CD4-positive, alpha-beta memory T cell (primary cell): Measurements from ENCODE around the gene C20orf204. TPM values are rescaled to one million over a fixed set of nuclear protein-coding genes. Genes with fewer than 3 reads are reported as not detected.
"Not testable (repeated sequence)": the region's sequence is repeated elsewhere in the genome, so short reads cannot be mapped to it uniquely, and the experiment has no call there.

Experiments
- CTCF ChIA-PET: fragments of 350-600 bp; sonication (Branson Sonifier 250); formaldehyde crosslinking; loops from one replicate; lab custom pipeline; 2021; ENCODE audit warnings: inconsistent platforms; ENCODE audit not compliant: partially characterized antibody; lab: Charles Lee
- POLR2A ChIA-PET: fragments of 350-600 bp; sonication (Branson Sonifier 250); formaldehyde crosslinking; loops from one replicate; lab custom pipeline; 2021; ENCODE audit not compliant: partially characterized antibody; lab: Charles Lee
- DNase-seq, 5 donors: peaks; one replicate each; pipeline versions ENCODE4 v3.0.0 to v3.0.0-alpha.2; 2020 to 2022; ENCODE audit warnings: mixed read lengths in 1 of 5
- H3K27ac ChIP-seq: one replicate; pipeline ENCODE4 v1.7.0; 2013; ENCODE audit warnings: low read depth, low read length
- H3K27me3 ChIP-seq: 2 replicates; pipeline ENCODE4 v1.7.0; 2013; ENCODE audit warnings: mild to moderate bottlenecking, low read length, moderate library complexity; ENCODE audit not compliant: insufficient read depth
- H3K36me3 ChIP-seq: 2 replicates; pipeline ENCODE4 v1.7.0; 2013; ENCODE audit warnings: mild to moderate bottlenecking, low read length, moderate library complexity; ENCODE audit not compliant: insufficient read depth
- H3K4me1 ChIP-seq: 2 replicates; pipeline ENCODE4 v1.7.0; 2013; ENCODE audit warnings: mild to moderate bottlenecking, low read length, moderate library complexity; ENCODE audit not compliant: insufficient read depth
- H3K4me3 ChIP-seq, 2 donors: one replicate each; pipeline ENCODE4 v1.7.0; 2013; ENCODE audit warnings: low read length in 2 of 2, mild to moderate bottlenecking in 1 of 2
- H3K9me3 ChIP-seq, 2 donors: one replicate each; pipeline ENCODE4 v1.7.0; 2013; ENCODE audit warnings: low read length in 2 of 2, control low read depth in 1 of 2; ENCODE audit not compliant: control insufficient read depth in 1 of 2
- H3K27ac Mint-ChIP-seq, 7 donors: one replicate each; pipeline ENCODE4 v1.8.0; 2020 to 2021; ENCODE audit warnings: mixed read lengths in 7 of 7, mild to moderate bottlenecking in 6 of 7, inconsistent platforms in 3 of 7, moderate library complexity in 3 of 7
- H3K27me3 Mint-ChIP-seq, 2 donors: one replicate each; pipeline ENCODE4 v1.8.0; 2020 to 2021; ENCODE audit warnings: mixed read lengths in 2 of 2
- H3K36me3 Mint-ChIP-seq, 2 donors: one replicate each; pipeline ENCODE4 v1.8.0; 2020 to 2021; ENCODE audit warnings: mixed read lengths in 2 of 2, inconsistent platforms in 1 of 2, mild to moderate bottlenecking in 1 of 2
- H3K4me1 Mint-ChIP-seq, 4 donors: one replicate each; pipeline ENCODE4 v1.8.0; 2020 to 2021; ENCODE audit warnings: mixed read lengths in 4 of 4, mild to moderate bottlenecking in 1 of 4
- H3K4me3 Mint-ChIP-seq, 8 donors: one replicate each; pipeline ENCODE4 v1.8.0; 2020 to 2021; ENCODE audit warnings: mixed read lengths in 8 of 8, mild to moderate bottlenecking in 7 of 8, moderate library complexity in 6 of 8, inconsistent platforms in 3 of 8
- H3K9me3 Mint-ChIP-seq, 8 donors: one replicate each; pipeline ENCODE4 v1.8.0; 2020 to 2021; ENCODE audit warnings: mixed read lengths in 8 of 8, mild to moderate bottlenecking in 5 of 8, inconsistent platforms in 3 of 8, moderate library complexity in 1 of 8
- intact Hi-C: fragments of 100-400 bp; cut with micrococcal nuclease; formaldehyde crosslinking; loops from one replicate; pipeline ENCODE4 v1.15.1; 2023
- polyA plus RNA-seq, 2 donors: library from polyadenylated mRNA; unstranded; fragments of 300-500 nt; fragmentation: Illumina TruSeq; gene quantifications; one replicate each; pipeline ENCODE4 v1.2.3, GENCODE V29; 2021
- total RNA-seq, 2 experiments: library from RNA; stranded (reverse); gene quantifications; one replicate each; pipeline ENCODE4 v1.2.3, GENCODE V29; 2021

The C20orf204 gene
- total and polyA plus RNA-seq, 4 experiments from 2014 or later, result 0.22 to 4.1 (median 3.7) TPM; not detected in 1

DNA sequence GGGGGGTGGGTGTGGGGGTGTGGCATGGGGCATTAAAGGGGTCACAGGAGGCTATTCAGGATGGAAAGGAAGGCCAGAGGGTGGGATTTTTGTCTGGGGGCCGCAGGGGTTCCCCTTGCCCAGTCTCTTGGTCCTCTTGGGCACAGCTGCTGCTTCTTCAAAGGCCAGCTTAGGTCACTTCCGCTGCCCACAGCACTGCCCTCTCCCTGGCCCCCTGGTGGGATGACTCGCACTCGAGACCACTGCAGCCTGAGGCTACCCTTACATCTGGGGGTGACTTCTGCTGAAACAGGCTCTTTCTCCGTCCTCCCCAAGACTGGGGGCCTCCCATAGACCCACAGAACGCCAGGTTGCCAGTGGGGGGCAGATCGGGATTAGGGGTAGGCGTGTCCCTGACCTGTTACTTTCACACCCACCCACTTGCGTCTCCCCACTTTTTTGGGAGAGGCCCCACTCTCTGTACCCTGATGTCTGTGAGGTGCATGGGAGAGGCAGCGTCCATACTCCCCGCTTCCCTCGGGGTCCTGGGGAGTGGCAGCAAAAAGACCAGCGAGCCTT is 46.9 kb downstream of the C20orf204 start:
- CTCF ChIA-PET, result interaction anchor here (1.1 to 5.2 kb wide), 7 partner anchors 10 to 102 kb away, joined by 3 to 73 read pairs (median 6); partner anchors contain the start of gene PRPF6
- no peaks in the 10 kb centered on the region for H3K27me3 Mint-ChIP-seq
- Histone ChIP-seq H3K4me3 (peak overlapping the region in 1 of 2 donors; percentile 29), H3K9me3 (no peaks in the 10 kb centered on the region), H3K36me3 (no peaks in the 10 kb centered on the region), H3K27ac (no peak overlapping the region), H3K27me3 (no peaks in the 10 kb centered on the region), H3K4me1 (peaks cover 26% of the 10 kb centered on the region)
- H3K4me3 Mint-ChIP-seq, result peak overlapping the region; percentile 68 to 81 (median 76)
- H3K4me1 Mint-ChIP-seq, result peaks cover 11 to 46% (median 27%) of the 10 kb centered on the region in 4 donors
- intact Hi-C loops, result loop anchor here (1.0 kb wide), 2 partner anchors 37 to 44 kb away; no protein-coding TSS in a partner anchor
- DNase-seq, result peak in 1 of 5 donors; percentile 26
- H3K27ac Mint-ChIP-seq, result peak overlapping the region in 2 of 7 donors; percentile 35 to 89
- peaks cover 0 to 11% (median 0%) of the 10 kb centered on the region in 8 donors for H3K9me3 Mint-ChIP-seq
- H3K36me3 Mint-ChIP-seq, result peaks cover 0 to 5% of the 10 kb centered on the region in 2 donors
- POLR2A ChIA-PET, result interaction anchor here (0.5 to 1.9 kb wide), 8 partner anchors 14 to 192 kb away, joined by 3 to 13 read pairs (median 4); partner anchors contain the start of gene PRPF6

DNA sequence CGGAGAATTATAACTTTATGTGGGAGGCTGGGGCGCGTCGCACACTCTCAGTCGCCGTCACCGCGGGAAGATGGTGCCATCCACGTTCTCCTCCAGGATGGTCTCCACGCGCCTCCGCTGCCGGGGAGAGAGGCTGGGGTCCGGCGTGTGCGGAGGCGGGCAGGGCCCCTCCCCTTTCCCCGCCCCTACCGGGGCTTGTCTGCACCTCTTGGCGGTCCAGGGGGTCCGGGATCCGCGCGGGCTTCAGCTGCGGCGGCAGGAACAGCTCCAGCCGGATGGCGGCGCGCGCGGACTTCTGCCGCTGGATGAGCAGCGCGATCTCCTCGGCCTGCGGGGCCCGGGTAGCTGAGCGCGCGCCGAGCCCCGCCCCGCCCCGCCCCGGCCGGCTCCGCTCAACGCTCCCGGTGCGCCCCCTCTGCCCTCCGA is 47.4 kb downstream of the C20orf204 start:
- H3K4me3 ChIP-seq, result peak overlapping the region; percentile 29 to 51
- Mint-ChIP-seq H3K4me1 (peaks cover 11 to 44% (median 27%) of the 10 kb centered on the region in 4 donors), H3K27me3 (no peaks in the 10 kb centered on the region), H3K4me3 (peak overlapping the region; percentile 68 to 81 (median 76)), H3K36me3 (peaks cover 0 to 3% of the 10 kb centered on the region in 2 donors), H3K9me3 (peaks cover 0 to 14% (median 3%) of the 10 kb centered on the region in 8 donors), H3K27ac (peak overlapping the region in 3 of 7 donors; percentile 35 to 89 (median 74))
- peaks cover 26% of the 10 kb centered on the region for H3K4me1 ChIP-seq
- POLR2A ChIA-PET, result interaction anchor here (1.2 to 1.9 kb wide), 8 partner anchors 11 to 173 kb away, joined by 3 to 13 read pairs (median 6); partner anchors contain the start of genes PRPF6 and TCEA2
- DNase-seq, result peak; percentile 50 to 64 (median 60)
- H3K27ac ChIP-seq, result no peak overlapping the region
- intact Hi-C loops, result loop anchor here (1.0 kb wide), 2 partner anchors 37 to 44 kb away; no protein-coding TSS in a partner anchor
- no peaks in the 10 kb centered on the region for H3K27me3 ChIP-seq
- CTCF ChIA-PET, result interaction anchor here (0.9 to 5.2 kb wide), 9 partner anchors 10 to 179 kb away, joined by 3 to 73 read pairs (median 4); partner anchors contain the start of gene PRPF6
- H3K36me3 ChIP-seq, result no peaks in the 10 kb centered on the region
- H3K9me3 ChIP-seq, result no peaks in the 10 kb centered on the region

DNA sequence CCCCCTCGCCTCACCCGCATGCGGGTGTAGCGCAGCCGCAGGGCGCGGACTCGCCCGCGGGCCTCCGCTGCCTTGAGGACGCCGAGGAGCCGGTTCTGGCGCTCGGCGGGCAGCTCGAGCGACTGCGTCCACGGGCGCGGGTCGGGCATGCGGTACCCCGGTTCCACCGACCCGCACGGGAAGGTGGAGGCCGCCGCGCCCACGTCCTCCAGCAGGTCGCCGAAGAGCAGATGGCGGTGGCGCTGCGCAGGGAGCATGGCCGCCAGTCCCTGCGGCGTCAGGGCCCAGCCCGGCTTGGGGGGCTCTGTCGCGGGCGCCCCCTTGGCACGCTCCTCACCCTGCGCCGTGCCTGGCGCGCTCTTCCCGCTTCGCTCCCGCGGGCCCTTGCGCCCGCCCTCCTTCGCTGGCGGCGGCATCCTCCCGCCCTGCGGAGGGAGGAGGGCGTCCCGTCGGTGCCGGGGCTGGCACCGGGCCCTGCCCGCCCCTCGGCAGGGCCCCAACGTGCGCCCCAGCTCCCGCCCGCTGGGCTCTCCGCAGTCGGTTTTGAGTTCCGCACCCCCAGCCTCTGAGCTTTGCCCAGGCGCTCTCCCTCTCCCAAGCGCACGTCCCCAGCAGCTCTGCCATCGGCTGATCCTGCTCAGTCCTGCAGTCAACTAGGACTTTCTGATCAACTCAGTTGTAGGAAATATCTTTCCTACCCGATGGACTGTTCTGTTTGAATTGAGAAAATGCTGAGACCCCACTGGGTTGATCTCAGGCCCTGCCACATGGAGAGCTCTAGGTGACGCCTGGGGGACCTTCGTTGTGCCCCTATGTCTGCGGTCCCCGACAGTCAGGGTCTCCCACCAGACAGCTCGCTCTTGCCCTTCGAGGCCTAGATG is 48.1 kb downstream of the C20orf204 start, which contains the start of gene LKAAEAR1:
Gene LKAAEAR1, minus strand, starts transcription at position 595 of the 881 bp plus-strand sequence. Its CDS starts 179 bp downstream, at position 416.
- Histone ChIP-seq H3K27ac (peak within 1 kb of the TSS; percentile 9), H3K27me3 (no peaks in the 10 kb centered on the region), H3K4me1 (peaks cover 26% of the 10 kb centered on the region), H3K36me3 (no peaks in the 10 kb centered on the region), H3K4me3 (peak within 1 kb of the TSS; percentile 29 to 51), H3K9me3 (no peaks in the 10 kb centered on the region)
- intact Hi-C loops, result loop anchor here (1.0 kb wide), 2 partner anchors 36 to 45 kb away; no protein-coding TSS in a partner anchor
- H3K4me1 Mint-ChIP-seq, result peaks cover 11 to 40% (median 26%) of the 10 kb centered on the region in 4 donors
- H3K27ac Mint-ChIP-seq, result peak within 1 kb of the TSS in 5 of 7 donors; percentile 52 to 89 (median 74)
- peak within 1 kb of the TSS; percentile 84 to 93 (median 88) for H3K4me3 Mint-ChIP-seq
- ChIA-PET POLR2A (interaction anchor here (0.9 to 1.9 kb wide), 9 partner anchors 12 to 172 kb away, joined by 3 to 13 read pairs (median 5); partner anchors contain the start of genes PRPF6 and TCEA2), CTCF (interaction anchor here (0.9 to 5.2 kb wide), 10 partner anchors 9 to 179 kb away, joined by 3 to 73 read pairs (median 4); partner anchors contain the start of gene PRPF6)
- peak in 1 of 5 donors; percentile 23 for DNase-seq
- H3K9me3 Mint-ChIP-seq, result peaks cover 0 to 14% (median 3%) of the 10 kb centered on the region in 8 donors
- H3K36me3 Mint-ChIP-seq, result peaks cover 0 to 1% of the 10 kb centered on the region in 2 donors
- H3K27me3 Mint-ChIP-seq, result no peaks in the 10 kb centered on the region

DNA sequence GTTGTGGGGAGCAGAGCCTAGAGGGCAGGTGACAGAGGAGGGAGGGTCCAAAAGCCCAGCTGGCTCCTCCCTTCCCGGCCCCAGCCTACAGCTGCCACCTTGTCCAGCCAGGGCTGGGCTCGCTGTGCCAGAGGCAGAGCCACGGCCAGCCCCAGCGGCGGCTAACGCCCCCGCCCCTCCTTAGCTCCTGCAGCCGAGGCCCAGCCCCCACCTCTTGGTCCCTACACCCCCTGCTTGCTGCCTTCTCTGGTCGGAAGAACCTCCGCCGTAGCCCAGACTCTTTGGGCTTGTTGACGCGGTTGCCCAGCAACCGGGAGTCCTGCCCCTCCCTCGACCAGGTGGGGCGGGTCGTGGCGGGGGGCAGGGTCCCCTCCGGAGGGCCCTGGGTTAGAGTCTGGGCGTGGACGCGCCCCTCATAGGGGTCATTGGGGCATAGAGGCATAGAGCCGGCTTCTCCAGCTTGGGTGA is 48.7 kb downstream of the C20orf204 start:
- Histone ChIP-seq H3K4me1 (peaks cover 26% of the 10 kb centered on the region), H3K9me3 (no peaks in the 10 kb centered on the region), H3K27me3 (no peaks in the 10 kb centered on the region), H3K36me3 (no peaks in the 10 kb centered on the region), H3K4me3 (no peak overlapping the region), H3K27ac (peak overlapping the region; percentile 9)
- Mint-ChIP-seq H3K4me3 (peak overlapping the region in 7 of 8 donors; percentile 84 to 93 (median 85)), H3K4me1 (peaks cover 11 to 39% (median 25%) of the 10 kb centered on the region in 4 donors), H3K9me3 (peaks cover 0 to 14% (median 3%) of the 10 kb centered on the region in 8 donors), H3K36me3 (no peaks in the 10 kb centered on the region), H3K27ac (peak overlapping the region in 3 of 7 donors; percentile 45 to 52 (median 52)), H3K27me3 (no peaks in the 10 kb centered on the region)
- no peak for DNase-seq
- ChIA-PET CTCF (interaction anchor here (1.0 to 5.2 kb wide), 6 partner anchors 15 to 104 kb away, joined by 3 to 73 read pairs (median 7); partner anchors contain the start of gene PRPF6), POLR2A (interaction anchor here (0.9 to 1.9 kb wide), 4 partner anchors 13 to 26 kb away, joined by 3 to 7 read pairs (median 6); partner anchors contain the start of gene TCEA2)
- intact Hi-C loops, result no loop called here

DNA sequence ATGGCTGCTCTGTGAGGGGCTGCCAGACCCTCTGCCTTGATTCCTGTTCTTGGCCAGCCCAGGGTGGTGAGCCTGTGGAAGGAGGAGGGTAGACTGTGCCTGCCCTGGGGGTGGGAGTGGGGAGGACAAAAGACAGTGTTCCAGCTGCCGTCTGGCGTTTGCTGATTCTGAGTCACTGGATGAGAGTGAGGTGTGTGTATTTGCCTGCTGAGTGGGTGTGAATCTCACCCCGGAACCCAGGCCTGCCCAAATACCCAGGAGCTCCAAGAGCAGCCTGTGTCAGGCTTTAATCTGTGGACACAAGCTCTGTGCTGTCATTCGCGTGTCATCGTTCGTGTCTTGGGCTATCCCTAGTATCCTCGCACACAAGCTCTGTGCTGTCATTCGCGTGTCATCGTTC is 50.8 kb downstream of the C20orf204 start:
- intact Hi-C loops, result no loop called here
- CTCF ChIA-PET, result interaction anchor here (0.9 to 1.2 kb wide), 2 partner anchors 14 to 34 kb away, joined by 3 read pairs; no protein-coding TSS in a partner anchor
- peaks cover 0 to 14% (median 3%) of the 10 kb centered on the region in 8 donors for H3K9me3 Mint-ChIP-seq

DNA sequence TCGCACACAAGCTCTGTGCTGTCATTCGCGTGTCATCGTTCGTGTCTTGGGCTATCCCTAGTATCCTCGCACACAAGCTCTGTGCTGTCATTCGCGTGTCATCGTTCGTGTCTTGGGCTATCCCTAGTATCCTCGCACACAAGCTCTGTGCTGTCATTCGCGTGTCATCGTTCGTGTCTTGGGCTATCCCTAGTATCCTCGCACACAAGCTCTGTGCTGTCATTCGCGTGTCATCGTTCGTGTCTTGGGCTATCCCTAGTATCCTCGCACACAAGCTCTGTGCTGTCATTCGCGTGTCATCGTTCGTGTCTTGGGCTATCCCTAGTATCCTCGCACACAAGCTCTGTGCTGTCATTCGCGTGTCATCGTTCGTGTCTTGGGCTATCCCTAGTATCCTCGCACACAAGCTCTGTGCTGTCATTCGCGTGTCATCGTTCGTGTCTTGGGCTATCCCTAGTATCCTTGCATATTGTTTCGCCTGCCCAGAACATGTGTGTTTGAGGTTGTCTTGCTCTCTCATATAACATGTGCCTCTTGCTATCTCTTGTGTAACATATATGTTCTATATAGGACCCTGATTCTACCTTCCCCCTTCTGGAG is 51.3 kb downstream of the C20orf204 start:
- H3K27me3 ChIP-seq, H3K27ac Mint-ChIP-seq, H3K4me3 Mint-ChIP-seq, POLR2A ChIA-PET, H3K9me3 ChIP-seq, H3K27me3 Mint-ChIP-seq, H3K4me3 ChIP-seq, DNase-seq, H3K36me3 ChIP-seq, intact Hi-C loops, H3K36me3 Mint-ChIP-seq, H3K27ac ChIP-seq: not testable (repeated sequence)
- Mint-ChIP-seq H3K9me3 (peaks cover 0 to 14% (median 3%) of the 10 kb centered on the region in 8 donors), H3K4me1 (peaks cover 8 to 19% (median 12%) of the 10 kb centered on the region in 4 donors)
- CTCF ChIA-PET, result interaction anchor here (1.2 kb wide), 1 partner anchor 33 kb away, joined by 3 read pairs; no protein-coding TSS in a partner anchor
- peaks cover 17% of the 10 kb centered on the region for H3K4me1 ChIP-seq

More for the DNA sequence above, 50.8 kb downstream of the C20orf204 start:
- no peak for DNase-seq
- POLR2A ChIA-PET, result no interaction called here
- H3K9me3 ChIP-seq, result no peaks in the 10 kb centered on the region
- H3K4me1 ChIP-seq, result peaks cover 21% of the 10 kb centered on the region
- Mint-ChIP-seq H3K4me3 (peak overlapping the region in 1 of 8 donors; percentile 25), H3K4me1 (peaks cover 7 to 22% (median 14%) of the 10 kb centered on the region in 4 donors), H3K27me3 (no peaks in the 10 kb centered on the region), H3K27ac (no peak overlapping the region), H3K36me3 (no peaks in the 10 kb centered on the region)
- no peaks in the 10 kb centered on the region for H3K36me3 ChIP-seq
- no peak overlapping the region for H3K4me3 ChIP-seq
- H3K27me3 ChIP-seq, result no peaks in the 10 kb centered on the region
- no peak overlapping the region for H3K27ac ChIP-seq
